ENCODE data around the gene LRRC74A.

Gene LRRC74A

DNA sequence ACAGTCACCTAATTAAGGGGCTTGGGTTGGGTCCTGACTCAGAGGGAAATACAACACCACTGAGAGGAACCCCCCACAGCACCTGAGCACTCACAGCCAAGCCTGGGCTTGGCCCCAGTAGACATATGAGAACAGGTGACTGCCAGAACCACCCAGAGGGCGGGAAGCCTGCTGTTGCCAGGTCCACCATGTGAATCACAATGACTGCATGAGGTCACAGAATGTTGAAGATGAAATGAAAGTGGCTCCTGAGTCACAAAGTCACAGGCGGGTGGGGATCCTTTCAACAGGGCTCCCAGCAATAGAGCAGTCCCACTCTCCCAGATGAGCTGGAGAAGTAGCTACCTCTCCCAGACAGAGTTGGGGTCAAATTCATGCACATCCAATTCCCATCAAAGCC is at the start of gene LRRC74A:
Gene LRRC74A (plus strand): TSS at position 287 of the 400 bp plus-strand sequence. CDS start 290 bp downstream, outside the sequence.
- DNase-seq (ENCODE audit: extremely low read depth in 1 of 2, low read depth in 1 of 2), result no peak

DNA sequence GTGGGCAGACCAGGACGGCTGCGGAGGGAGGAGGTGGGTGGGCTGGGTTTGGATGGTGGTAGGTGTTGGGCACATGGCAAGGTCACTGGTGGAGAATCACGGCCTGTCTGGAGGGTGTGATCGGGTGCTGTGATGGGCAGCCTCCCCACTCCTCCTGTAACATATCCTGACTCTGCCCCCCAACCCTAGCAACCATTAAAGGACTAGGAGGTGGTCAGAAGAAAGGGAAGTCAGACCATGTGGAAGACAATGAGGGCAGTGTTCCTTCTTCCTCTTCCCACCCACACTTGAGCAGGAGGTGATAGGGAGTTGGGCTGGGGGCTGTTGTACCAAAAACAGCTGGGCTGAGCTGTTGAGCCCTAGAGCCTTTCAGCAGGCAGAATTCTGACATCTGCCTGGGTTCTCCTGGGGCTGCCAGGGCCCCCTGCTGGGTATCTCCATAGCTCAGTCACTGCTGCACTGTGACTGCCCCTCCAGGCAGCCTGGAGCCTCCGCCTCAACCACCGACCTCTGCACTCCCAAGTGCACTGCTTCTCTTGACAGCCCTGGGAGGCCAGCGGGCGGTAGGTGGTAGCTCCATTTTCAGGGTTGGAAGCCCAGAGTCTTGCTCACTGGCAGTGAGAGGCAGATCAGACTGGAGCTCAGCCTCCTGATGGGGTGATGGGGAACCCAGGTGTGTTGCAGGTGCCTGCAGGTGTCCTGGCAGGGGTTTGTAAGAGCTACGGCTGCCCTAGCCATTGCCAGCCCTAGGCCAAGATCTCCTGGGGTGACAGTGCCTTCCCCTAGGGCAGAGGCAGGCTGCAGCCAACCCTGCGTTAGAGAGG is 49.6 kb upstream of the LRRC74A start:
- DNase-seq (ENCODE audit: extremely low read depth in 1 of 2, low read depth in 1 of 2), result no peak

- DNase-seq (ENCODE audit: extremely low read depth in 1 of 2, low read depth in 1 of 2), result no peak
Measured at GRCh38 chr14:76777721-76778120, 48.5 kb upstream of the LRRC74A start.

GRCh38 chr14:76778546-76779215 is 47.5 kb upstream of the LRRC74A start:
- DNase-seq (ENCODE audit: extremely low read depth in 1 of 2, low read depth in 1 of 2), result no peak

DNA sequence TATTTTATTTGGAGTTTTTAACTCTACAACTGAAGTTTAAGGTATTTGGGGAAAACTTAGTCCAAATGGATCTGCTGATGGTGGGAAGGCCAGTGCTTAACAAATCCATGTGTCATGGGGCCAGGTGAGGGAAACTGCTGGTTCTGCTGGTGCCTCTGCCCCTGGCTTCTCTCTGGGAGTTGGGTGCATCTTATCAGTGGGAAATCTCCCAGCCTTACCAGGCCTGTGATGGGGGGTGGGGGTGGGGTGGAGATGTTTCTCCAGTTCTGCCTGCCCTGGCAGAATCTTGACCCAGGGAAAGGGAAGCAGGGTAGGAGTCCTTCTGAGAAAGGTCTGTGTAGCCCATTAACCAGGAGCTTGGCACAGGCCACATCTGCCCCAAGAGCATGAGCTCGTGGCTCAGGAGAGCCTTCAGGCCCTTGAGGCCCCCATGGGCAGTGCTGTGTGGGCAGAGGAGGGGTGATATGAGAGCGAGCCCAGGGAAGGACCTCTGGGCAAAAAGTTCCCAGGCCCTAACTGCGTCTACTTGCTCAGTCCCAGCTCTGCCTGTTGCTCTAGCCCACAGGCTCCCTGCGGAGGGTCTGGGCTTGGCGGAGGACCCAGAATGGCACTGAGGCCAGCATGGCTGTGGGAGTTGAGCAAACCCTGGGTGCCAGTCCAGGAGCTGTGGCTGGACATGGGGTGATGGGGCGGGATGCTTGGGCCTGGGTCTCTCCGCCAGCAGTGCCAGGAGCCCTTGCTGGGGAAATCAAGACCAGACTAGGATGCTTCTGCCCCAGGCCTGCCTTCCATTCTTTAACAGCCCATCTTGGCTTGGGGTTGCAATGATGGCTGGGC is 46.8 kb upstream of the LRRC74A start:
- no peak for DNase-seq (ENCODE audit: extremely low read depth in 1 of 2, low read depth in 1 of 2)

GRCh38 chr14:76780058-76780345 is 46.2 kb upstream of the LRRC74A start:
- no peak for DNase-seq (ENCODE audit: extremely low read depth in 1 of 2, low read depth in 1 of 2)

DNA sequence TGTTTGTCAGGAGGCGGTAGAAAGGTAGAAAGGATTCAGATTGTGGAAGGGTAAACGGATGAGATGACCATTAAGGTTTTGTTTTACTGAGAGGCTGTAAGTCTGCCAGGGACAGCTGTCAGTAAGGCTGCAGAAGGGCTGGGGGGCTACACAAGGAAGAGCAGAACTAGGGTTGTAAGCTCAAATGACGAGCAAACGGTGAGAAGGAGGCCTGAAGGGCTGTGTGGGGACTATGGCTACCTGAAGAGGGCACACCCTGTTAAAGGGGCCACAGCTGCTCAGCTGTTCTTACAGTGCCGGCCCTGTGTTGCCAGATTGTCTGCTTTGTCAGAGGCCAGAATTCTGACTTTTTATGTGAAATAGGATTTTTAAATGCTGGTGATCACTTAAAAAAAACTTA is 45.8 kb upstream of the LRRC74A start:
- DNase-seq (ENCODE audit: extremely low read depth in 1 of 2, low read depth in 1 of 2), result no peak

GRCh38 chr14:76780875-76781647 is 45.1 kb upstream of the LRRC74A start:
- DNase-seq (ENCODE audit: extremely low read depth in 1 of 2, low read depth in 1 of 2), result no peak

GRCh38 chr14:76781648-76782051 is 44.6 kb upstream of the LRRC74A start:
- DNase-seq (ENCODE audit: extremely low read depth in 1 of 2, low read depth in 1 of 2), result no peak

DNA sequence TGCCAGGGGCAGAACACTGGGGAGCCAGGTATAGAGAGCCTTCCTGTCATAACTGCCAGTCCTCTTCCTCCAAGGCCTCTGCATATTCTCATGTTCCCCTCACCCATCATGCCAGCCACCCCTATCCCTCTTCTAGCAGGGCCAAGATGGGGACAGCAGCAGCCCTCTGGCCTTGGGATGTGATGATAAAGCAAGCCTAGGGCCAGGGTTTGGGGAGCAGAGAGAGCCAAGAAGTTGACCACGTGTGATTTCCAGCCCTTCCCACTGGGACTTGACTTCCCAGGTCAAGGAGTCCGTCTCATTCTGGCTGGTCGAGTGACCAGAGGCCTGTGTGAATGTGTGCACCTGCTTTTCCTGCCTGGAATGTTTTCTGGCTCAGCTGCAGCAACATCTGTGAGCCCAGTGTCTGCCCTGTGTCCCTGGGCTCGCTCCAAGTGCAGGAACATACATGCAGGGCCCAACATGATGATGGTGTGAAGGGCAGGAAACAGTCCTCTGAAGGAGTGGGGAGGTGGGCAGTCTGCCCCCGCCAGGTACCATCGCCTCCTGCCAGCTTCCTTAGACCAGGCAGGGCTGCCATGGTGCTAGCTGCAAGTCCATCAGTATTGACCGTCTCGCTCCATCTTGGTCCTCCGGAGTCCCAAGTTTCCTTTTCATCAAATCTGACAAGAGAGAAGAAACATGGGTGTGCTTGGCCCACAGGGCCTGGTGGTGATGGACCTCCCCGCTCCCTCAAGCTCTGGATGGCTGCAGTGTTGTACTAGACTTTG is 43.9 kb upstream of the LRRC74A start:
- no peak for DNase-seq (ENCODE audit: extremely low read depth in 1 of 2, low read depth in 1 of 2)

GRCh38 chr14:76782885-76783566 is 43.2 kb upstream of the LRRC74A start:
- no peak for DNase-seq (ENCODE audit: extremely low read depth in 1 of 2, low read depth in 1 of 2)

- no peak for DNase-seq (ENCODE audit: extremely low read depth in 1 of 2, low read depth in 1 of 2)
Measured at GRCh38 chr14:76784266-76784874, 41.8 kb upstream of the LRRC74A start.

GRCh38 chr14:76784881-76785280 is 41.3 kb upstream of the LRRC74A start:
- DNase-seq (ENCODE audit: extremely low read depth in 1 of 2, low read depth in 1 of 2), result peak; percentile 16 to 22

- no peak for DNase-seq (ENCODE audit: extremely low read depth in 1 of 2, low read depth in 1 of 2)
Measured at GRCh38 chr14:76786601-76787000, 39.6 kb upstream of the LRRC74A start.

GRCh38 chr14:76792422-76792821 is 33.8 kb upstream of the LRRC74A start:
- DNase-seq (ENCODE audit: extremely low read depth in 1 of 2, low read depth in 1 of 2), result no peak

DNA sequence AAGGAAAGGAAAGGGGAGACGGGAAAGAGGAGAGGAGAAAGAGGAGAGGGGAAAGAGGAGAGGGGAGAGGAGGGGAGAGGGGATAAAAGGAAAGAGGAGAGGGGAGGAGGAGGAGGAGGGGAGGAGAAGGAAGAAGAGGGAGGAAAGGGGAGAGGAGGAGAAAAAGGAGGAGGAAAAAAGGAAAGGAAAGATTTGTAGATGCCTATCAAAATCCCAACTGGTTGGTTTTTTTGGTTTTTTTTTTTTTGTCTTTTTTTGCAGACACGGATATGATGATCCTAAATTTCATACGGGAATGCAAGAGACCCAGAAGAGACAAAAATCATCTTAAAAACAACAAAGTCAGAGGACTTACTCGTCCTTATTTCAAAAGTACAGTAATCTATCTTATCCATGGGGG is 32.9 kb upstream of the LRRC74A start:
- no peak for DNase-seq (ENCODE audit: extremely low read depth in 1 of 2, low read depth in 1 of 2)

DNA sequence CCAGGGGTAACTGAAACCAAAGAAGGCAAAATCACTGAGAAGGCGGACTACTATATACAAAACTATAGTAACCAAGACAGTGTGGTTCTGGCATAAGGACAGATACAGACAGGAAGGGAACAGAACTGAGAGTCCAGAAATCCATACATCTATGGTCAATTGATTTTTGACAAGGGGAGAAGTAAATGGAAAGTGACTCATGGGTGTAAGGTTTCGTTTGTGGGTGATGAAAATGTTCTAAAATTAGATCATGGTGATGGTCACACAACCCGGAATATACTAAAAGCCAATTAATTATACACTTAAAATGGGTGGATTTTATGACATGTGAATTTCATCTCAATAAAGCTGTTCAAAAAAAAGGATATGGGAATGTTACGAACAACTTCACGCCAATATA is 32.3 kb upstream of the LRRC74A start:
- no peak for DNase-seq (ENCODE audit: extremely low read depth in 1 of 2, low read depth in 1 of 2)

- DNase-seq (ENCODE audit: extremely low read depth in 1 of 2, low read depth in 1 of 2), result no peak
Measured at GRCh38 chr14:76806446-76806845, 19.8 kb upstream of the LRRC74A start.

GRCh38 chr14:76808011-76808410 is 18.2 kb upstream of the LRRC74A start:
- DNase-seq (ENCODE audit: extremely low read depth in 1 of 2, low read depth in 1 of 2), result no peak

Data from activated CD8-positive, alpha-beta memory T cell treated with anti-CD3 and anti-CD28 coated beads for 1 hour (primary cell).